PC-9 (cell line): ENCODE data around the gene CPNE1. TPM values are rescaled to one million over a fixed set of nuclear protein-coding genes. Genes with fewer than 3 reads are reported as not detected.

Experiments used
- BruUV-seq: library from RNA; stranded (reverse); fragments of 400-500 nt; replicated peaks from 2 replicates; lab custom pipeline; 2021; lab: Mats Ljungman, UMichigan
- CTCF ChIA-PET: fragments of 300-600 bp; sonication (Branson Sonifier 250); formaldehyde crosslinking; loops from one replicate; lab custom pipeline; 2022; ENCODE audit warnings: antibody characterized with exemption; lab: Charles Lee
- POLR2A ChIA-PET: fragments of 300-600 bp; sonication (Branson Sonifier 250); formaldehyde crosslinking; loops from one replicate; lab custom pipeline; 2022; ENCODE audit warnings: antibody characterized with exemption; ENCODE audit not compliant: unreplicated experiment; lab: Charles Lee
- DNase-seq, 2 experiments: peaks; one replicate each; pipeline versions ENCODE4 v3.0.0 to v3.0.0-alpha.2; 2015 to 2022; ENCODE audit warnings: mixed read lengths in 1 of 2
- H2AFZ ChIP-seq: fragments of 200-600 bp; sonication (generic); 2 replicates; pipeline ENCODE4 v1.8.1; 2017; ENCODE audit warnings: antibody characterized with exemption
- H3F3A ChIP-seq: fragments of 200-600 bp; sonication (generic); 2 replicates; pipeline ENCODE4 v1.8.1; 2017; ENCODE audit warnings: antibody characterized with exemption, mild to moderate bottlenecking, low read depth; ENCODE audit not compliant: insufficient read depth
- H3K27ac ChIP-seq: fragments of 200-600 bp; sonication (generic); 2 replicates; pipeline ENCODE4 v1.6.1; 2016; ENCODE audit warnings: mixed run types
- H3K27me3 ChIP-seq: fragments of 200-600 bp; sonication (generic); 2 replicates; pipeline ENCODE4 v1.6.1; 2016; ENCODE audit warnings: low read depth, mixed run types; ENCODE audit not compliant: insufficient read depth
- H3K36me3 ChIP-seq: fragments of 200-600 bp; sonication (generic); 2 replicates; pipeline ENCODE4 v1.6.1; 2016; ENCODE audit warnings: low read depth, mixed run types
- H3K4me1 ChIP-seq: fragments of 200-600 bp; sonication (generic); replicated peaks from 2 replicates; pipeline ENCODE4 v1.6.1; 2016; ENCODE audit warnings: mixed run types; ENCODE audit not compliant: insufficient read depth
- H3K4me2 ChIP-seq: fragments of 200-600 bp; sonication (generic); 2 replicates; pipeline ENCODE4 v1.6.1; 2017; ENCODE audit warnings: mixed run types
- H3K4me3 ChIP-seq: fragments of 200-600 bp; sonication (generic); 2 replicates; pipeline ENCODE4 v1.6.1; 2016; ENCODE audit warnings: mixed run types
- H3K79me2 ChIP-seq: fragments of 200-600 bp; sonication (generic); 2 replicates; pipeline ENCODE4 v1.6.1; 2017; ENCODE audit warnings: low read depth, mixed run types
- H3K9me2 ChIP-seq: fragments of 200-600 bp; sonication (generic); 2 replicates; pipeline ENCODE4 v1.8.1; 2017; ENCODE audit warnings: mild to moderate bottlenecking; ENCODE audit not compliant: insufficient read depth
- H3K9me3 ChIP-seq: fragments of 200-600 bp; sonication (generic); 2 replicates; pipeline ENCODE4 v1.8.1; 2016; ENCODE audit warnings: low read depth; ENCODE audit not compliant: insufficient read depth
- H4K20me1 ChIP-seq: fragments of 200-600 bp; sonication (generic); 2 replicates; pipeline ENCODE4 v1.8.1; 2017; ENCODE audit not compliant: insufficient read depth
- EZH2 ChIP-seq: fragments of 200-600 bp; sonication (generic); IDR thresholded peaks from 2 replicates; pipeline ENCODE4 v1.8.0; 2017; ENCODE audit warnings: antibody characterized with exemption, low read depth
- intact Hi-C: fragments of 100-400 bp; cut with micrococcal nuclease; formaldehyde crosslinking; loops from one replicate; pipeline ENCODE4 v1.10.0; 2022; ENCODE audit not compliant: unreplicated experiment
- total RNA-seq: library from RNA; stranded (reverse); gene quantifications from 2 replicates; pipeline ENCODE4 v1.2.3, GENCODE V29; 2021
- TF ChIP-seq, protein P1 (sequence below): fragments of 200-600 bp; sonication (generic); conservative IDR thresholded peaks from 2 replicates; pipeline ENCODE4 v1.6.1; 2017; ENCODE audit warnings: mixed run types, antibody characterized with exemption, mild to moderate bottlenecking, moderate library complexity

Gene CPNE1
- total RNA-seq, 1 experiment from 2014 or later, result 271 TPM

DNA sequence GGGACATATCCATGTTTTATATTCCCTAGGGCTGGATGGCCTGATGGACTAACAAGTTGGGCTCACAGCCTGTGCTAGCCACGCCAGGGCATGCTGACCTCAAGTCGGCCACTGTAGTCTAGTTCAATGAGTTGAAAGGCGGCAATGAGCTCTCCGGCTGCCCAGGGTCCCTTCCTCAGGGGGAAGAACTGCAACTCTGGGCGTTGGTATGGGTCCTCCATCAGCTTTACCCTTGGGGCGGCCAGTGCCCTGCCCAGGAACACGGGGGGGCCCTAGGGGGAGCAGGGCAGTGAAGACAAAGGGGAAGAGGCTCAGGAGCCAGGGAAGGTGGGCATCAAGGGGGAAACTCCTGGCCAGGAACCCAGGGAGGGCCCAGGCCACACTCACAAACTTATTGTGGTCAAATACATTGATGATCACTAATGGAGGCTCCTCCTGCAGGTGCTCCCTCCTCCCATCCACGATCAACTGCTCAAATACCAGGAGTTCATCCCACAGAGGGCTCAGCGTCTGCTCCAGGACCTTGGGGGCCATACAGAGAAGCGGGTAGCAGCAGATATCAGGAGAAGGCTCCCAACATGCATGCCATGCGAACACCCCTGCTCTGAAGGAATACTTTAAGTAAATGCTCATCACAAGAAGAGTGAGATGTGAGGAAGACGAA lies 81.8 kb downstream of the CPNE1 start:
- ChIA-PET POLR2A (no interaction called here), CTCF (no interaction called here)
- BruUV-seq, result no TSS peak
- TF ChIP-seq, protein P1, sequence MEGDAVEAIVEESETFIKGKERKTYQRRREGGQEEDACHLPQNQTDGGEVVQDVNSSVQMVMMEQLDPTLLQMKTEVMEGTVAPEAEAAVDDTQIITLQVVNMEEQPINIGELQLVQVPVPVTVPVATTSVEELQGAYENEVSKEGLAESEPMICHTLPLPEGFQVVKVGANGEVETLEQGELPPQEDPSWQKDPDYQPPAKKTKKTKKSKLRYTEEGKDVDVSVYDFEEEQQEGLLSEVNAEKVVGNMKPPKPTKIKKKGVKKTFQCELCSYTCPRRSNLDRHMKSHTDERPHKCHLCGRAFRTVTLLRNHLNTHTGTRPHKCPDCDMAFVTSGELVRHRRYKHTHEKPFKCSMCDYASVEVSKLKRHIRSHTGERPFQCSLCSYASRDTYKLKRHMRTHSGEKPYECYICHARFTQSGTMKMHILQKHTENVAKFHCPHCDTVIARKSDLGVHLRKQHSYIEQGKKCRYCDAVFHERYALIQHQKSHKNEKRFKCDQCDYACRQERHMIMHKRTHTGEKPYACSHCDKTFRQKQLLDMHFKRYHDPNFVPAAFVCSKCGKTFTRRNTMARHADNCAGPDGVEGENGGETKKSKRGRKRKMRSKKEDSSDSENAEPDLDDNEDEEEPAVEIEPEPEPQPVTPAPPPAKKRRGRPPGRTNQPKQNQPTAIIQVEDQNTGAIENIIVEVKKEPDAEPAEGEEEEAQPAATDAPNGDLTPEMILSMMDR, result no peak
- no peak for TF ChIP-seq EZH2
- Histone ChIP-seq H3F3A (peaks cover 8% of the 10 kb centered on the region; the same call in 1 of the 2 replicates), H4K20me1 (no peaks in the 10 kb centered on the region), H3K27me3 (no peaks in the 10 kb centered on the region), H3K79me2 (no peaks in the 10 kb centered on the region), H3K9me3 (no peaks in the 10 kb centered on the region), H3K4me3 (no peak overlapping the region), H3K9me2 (no peaks in the 10 kb centered on the region), H3K27ac (no peak overlapping the region), H3K36me3 (0 out of 2 replicates have a peak, but pooled peaks cover 4% of the 10 kb centered on the region), H3K4me1 (peaks cover 14% of the 10 kb centered on the region), H2AFZ (no peak overlapping the region), H3K4me2 (no peak overlapping the region)
- no peak for DNase-seq
- intact Hi-C loops, result loop anchor here (1.0 kb wide), 1 partner anchor 9 kb away; no protein-coding TSS in a partner anchor

DNA sequence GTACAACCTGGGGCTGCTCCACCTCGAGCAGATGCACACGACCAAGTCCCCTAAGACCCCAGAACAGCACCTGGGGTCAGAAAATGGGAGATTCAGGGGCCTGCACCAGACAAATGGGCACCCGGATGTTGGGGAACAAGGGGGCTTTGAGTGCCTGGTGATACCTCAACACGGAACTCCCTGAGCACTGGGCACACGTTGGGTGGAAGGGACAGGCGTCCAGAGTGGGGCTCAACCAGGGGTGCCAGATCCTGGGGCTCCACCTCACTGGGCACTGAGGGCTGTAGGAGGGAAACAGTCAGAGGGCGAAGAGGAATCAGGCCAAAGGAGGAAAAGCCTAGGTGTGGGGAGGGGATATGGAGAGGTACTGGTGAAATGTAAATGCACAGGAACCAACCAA lies 82.6 kb downstream of the CPNE1 start:
- ChIA-PET CTCF (no interaction called here), POLR2A (no interaction called here)
- no peak overlapping the region for H3K4me3 ChIP-seq
- H3K27ac ChIP-seq, result no peak overlapping the region
- H3K36me3 ChIP-seq, result 0 out of 2 replicates have a peak, but pooled peaks cover 4% of the 10 kb centered on the region
- no peaks in the 10 kb centered on the region for H3K27me3 ChIP-seq
- H3K9me3 ChIP-seq, result no peaks in the 10 kb centered on the region
- H3K9me2 ChIP-seq, result no peaks in the 10 kb centered on the region
- BruUV-seq, result no TSS peak
- no peaks in the 10 kb centered on the region for H4K20me1 ChIP-seq
- H2AFZ ChIP-seq, result no peak overlapping the region
- TF ChIP-seq, protein P1, result no peak
- no peak for TF ChIP-seq EZH2
- peaks cover 15% of the 10 kb centered on the region; the same call in 1 of the 2 replicates for H3F3A ChIP-seq
- H3K4me1 ChIP-seq, result peaks cover 22% of the 10 kb centered on the region
- intact Hi-C loops, result no loop called here
- H3K79me2 ChIP-seq, result no peaks in the 10 kb centered on the region
- no peak for DNase-seq
- H3K4me2 ChIP-seq, result no peak overlapping the region

DNA sequence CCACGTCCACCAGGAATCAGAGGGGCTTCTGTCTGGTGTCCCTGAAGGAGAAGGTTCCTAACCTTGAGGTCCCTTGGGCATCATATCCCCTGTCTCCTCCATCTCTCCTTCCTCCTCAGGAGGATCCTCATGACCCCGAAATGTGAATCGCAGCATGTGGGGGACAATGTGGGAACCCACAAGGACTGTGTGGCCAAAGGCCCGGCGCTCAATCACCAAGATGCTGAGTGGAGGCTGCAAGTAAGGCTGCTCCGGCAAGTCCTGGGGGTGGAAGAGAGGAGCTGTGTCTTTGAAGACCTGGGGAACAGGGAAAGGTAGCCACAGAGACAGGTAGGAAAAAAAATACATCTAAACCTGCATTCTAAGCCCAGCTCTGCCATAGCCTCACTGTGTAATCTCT lies 85.5 kb downstream of the CPNE1 start:
- Histone ChIP-seq H3K79me2 (no peaks in the 10 kb centered on the region), H3K9me3 (no peaks in the 10 kb centered on the region), H3K36me3 (peaks cover 14% of the 10 kb centered on the region; the same call in 1 of the 2 replicates), H3K9me2 (no peaks in the 10 kb centered on the region), H3F3A (peaks cover 37% of the 10 kb centered on the region), H3K4me1 (peaks cover 44% of the 10 kb centered on the region), H3K27ac (no peak overlapping the region), H3K27me3 (no peaks in the 10 kb centered on the region), H3K4me3 (no peak overlapping the region), H3K4me2 (no peak overlapping the region), H2AFZ (no peak overlapping the region), H4K20me1 (no peaks in the 10 kb centered on the region)
- CTCF ChIA-PET, result no interaction called here
- no peak for DNase-seq
- POLR2A ChIA-PET, result interaction anchor here (0.6 kb wide), 1 partner anchor 1316 kb away, joined by 3 read pairs; no protein-coding TSS in a partner anchor
- TF ChIP-seq, protein P1, result no peak
- no peak for TF ChIP-seq EZH2
- no TSS peak for BruUV-seq
- intact Hi-C loops, result no loop called here
